Cortex of kidney (tissue), 1 donor: ENCODE results near the gene HADHB.
"Not testable (repeated sequence)": the region's sequence is repeated elsewhere in the genome, so short reads cannot be mapped to it uniquely, and the experiment has no call there.

Experiments
- DNase-seq: peaks from one replicate; lab custom pipeline; 2025; lab: John Stamatoyannopoulos, UW

Gene HADHB

GRCh38 chr2:26245231-26245732 is 543 bp downstream of the HADHB start:
- no peak for DNase-seq

GRCh38 chr2:26245810-26246209 is 1.1 kb downstream of the HADHB start:
- no peak for DNase-seq

GRCh38 chr2:26246818-26247217 is 2.1 kb downstream of the HADHB start:
- no peak for DNase-seq

GRCh38 chr2:26249625-26250024 is 4.9 kb downstream of the HADHB start:
- DNase-seq: no peak

GRCh38 chr2:26251893-26252292 is 7.2 kb downstream of the HADHB start:
- no peak for DNase-seq

- DNase-seq: no peak
Measured at GRCh38 chr2:26255759-26256384, 11.1 kb downstream of the HADHB start.

GRCh38 chr2:26258836-26259235 is 14.1 kb downstream of the HADHB start:
- not testable (repeated sequence) for DNase-seq

- no peak for DNase-seq
Measured at GRCh38 chr2:26268213-26268612, 23.5 kb downstream of the HADHB start.

GRCh38 chr2:26268670-26269385 is 24.1 kb downstream of the HADHB start:
- not testable (repeated sequence) for DNase-seq

GRCh38 chr2:26269571-26270158 is 24.9 kb downstream of the HADHB start:
- no peak for DNase-seq

- no peak for DNase-seq
Measured at GRCh38 chr2:26270373-26270772, 25.6 kb downstream of the HADHB start.

GRCh38 chr2:26273501-26273900 is 28.8 kb downstream of the HADHB start:
- DNase-seq: no peak

GRCh38 chr2:26274058-26274613 is 29.4 kb downstream of the HADHB start:
- DNase-seq: no peak

- DNase-seq: no peak
Measured at GRCh38 chr2:26276484-26277227, 31.9 kb downstream of the HADHB start.

GRCh38 chr2:26279886-26280285 is 35.1 kb downstream of the HADHB start:
- no peak for DNase-seq

- no peak for DNase-seq
Measured at GRCh38 chr2:26281226-26281625, 36.5 kb downstream of the HADHB start.

GRCh38 chr2:26283606-26284005 is 38.9 kb downstream of the HADHB start:
- DNase-seq: no peak

GRCh38 chr2:26284132-26284531 is 39.4 kb downstream of the HADHB start:
- DNase-seq: no peak

- DNase-seq: no peak
Measured at GRCh38 chr2:26285931-26286330, 41.2 kb downstream of the HADHB start.

- DNase-seq: no peak
Measured at GRCh38 chr2:26290001-26290400, 45.3 kb downstream of the HADHB start.

- DNase-seq: no peak
Measured at GRCh38 chr2:26292646-26293045, 47.9 kb downstream of the HADHB start.

GRCh38 chr2:26295511-26295910 is 50.8 kb downstream of the HADHB start:
- DNase-seq: no peak
